Astrocyte of the spinal cord (primary cell): ENCODE data around the gene GRK3.
"Not testable (repeated sequence)": the region's sequence is repeated elsewhere in the genome, so short reads cannot be mapped to it uniquely, and the experiment has no call there.

Source experiments
- DNase-seq: peaks from one replicate; pipeline ENCODE4 v3.0.0; 2011; ENCODE audit warnings: low read depth, low spot score
- H3K4me3 ChIP-seq: 2 replicates; pipeline ENCODE4 v1.5.1; 2011; ENCODE audit warnings: low read depth, mild to moderate bottlenecking, low read length, moderate library complexity
- in situ Hi-C: cut with HindIII; loops from 2 replicates; pipeline ENCODE4 v1.10.0; 2017; ENCODE audit warnings: low sequenced_read_pairs
- TF ChIP-seq, protein P1 (sequence below): IDR thresholded peaks from 2 replicates; pipeline ENCODE4 v1.5.1; 2012; ENCODE audit warnings: low read depth, mild to moderate bottlenecking, low read length, inconsistent platforms

The GRK3 gene

DNA sequence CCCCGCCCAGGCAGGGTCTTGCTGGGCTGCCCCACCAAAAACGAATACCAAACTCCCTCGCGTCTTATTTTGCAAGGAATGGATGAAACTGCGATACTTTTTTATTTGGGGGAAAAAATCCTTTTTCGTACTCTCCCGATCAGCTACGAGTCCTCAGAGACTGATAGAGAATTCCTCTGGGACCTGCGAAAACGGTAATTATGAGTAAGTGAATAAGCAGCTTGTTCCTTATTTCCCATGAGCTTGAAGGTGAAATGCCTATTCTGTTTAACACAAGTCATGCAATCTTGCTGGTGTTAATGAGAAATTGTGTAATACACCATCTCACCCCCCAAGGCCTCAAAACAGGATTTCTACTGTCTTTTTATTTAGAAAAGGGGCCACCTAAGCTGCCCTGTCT lies 5.5 kb downstream of the GRK3 start:
- DNase-seq: no peak
- H3K4me3 ChIP-seq: no peak overlapping the region
- TF ChIP-seq, protein P1, sequence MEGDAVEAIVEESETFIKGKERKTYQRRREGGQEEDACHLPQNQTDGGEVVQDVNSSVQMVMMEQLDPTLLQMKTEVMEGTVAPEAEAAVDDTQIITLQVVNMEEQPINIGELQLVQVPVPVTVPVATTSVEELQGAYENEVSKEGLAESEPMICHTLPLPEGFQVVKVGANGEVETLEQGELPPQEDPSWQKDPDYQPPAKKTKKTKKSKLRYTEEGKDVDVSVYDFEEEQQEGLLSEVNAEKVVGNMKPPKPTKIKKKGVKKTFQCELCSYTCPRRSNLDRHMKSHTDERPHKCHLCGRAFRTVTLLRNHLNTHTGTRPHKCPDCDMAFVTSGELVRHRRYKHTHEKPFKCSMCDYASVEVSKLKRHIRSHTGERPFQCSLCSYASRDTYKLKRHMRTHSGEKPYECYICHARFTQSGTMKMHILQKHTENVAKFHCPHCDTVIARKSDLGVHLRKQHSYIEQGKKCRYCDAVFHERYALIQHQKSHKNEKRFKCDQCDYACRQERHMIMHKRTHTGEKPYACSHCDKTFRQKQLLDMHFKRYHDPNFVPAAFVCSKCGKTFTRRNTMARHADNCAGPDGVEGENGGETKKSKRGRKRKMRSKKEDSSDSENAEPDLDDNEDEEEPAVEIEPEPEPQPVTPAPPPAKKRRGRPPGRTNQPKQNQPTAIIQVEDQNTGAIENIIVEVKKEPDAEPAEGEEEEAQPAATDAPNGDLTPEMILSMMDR: no peak
- in situ Hi-C loops: no loop called here

DNA sequence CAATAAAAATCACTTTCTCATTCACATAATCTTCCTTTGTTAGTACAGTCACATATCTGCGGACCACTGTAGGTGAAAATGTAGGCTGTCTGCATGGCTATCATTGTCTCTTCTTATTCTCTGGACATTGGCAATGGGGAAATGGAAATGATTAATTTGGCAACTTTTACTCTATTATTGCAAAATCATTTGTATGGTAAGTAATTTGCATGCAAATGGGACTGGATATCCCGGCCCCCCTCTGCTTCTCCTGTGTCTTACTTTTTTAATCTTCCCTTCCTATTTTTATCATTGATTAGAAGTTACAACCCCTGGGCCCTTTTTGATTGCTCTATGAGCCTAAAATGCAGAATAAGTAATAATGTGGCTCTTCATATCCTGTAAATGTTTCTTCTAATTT lies 6.0 kb downstream of the GRK3 start:
- no peak for DNase-seq
- in situ Hi-C loops: no loop called here
- TF ChIP-seq, protein P1: no peak
- H3K4me3 ChIP-seq: no peak overlapping the region

- in situ Hi-C loops, H3K4me3 ChIP-seq, DNase-seq: not testable (repeated sequence)
Measured at GRCh38 chr22:25571969-25572707, 7.7 kb downstream of the GRK3 start.

DNA sequence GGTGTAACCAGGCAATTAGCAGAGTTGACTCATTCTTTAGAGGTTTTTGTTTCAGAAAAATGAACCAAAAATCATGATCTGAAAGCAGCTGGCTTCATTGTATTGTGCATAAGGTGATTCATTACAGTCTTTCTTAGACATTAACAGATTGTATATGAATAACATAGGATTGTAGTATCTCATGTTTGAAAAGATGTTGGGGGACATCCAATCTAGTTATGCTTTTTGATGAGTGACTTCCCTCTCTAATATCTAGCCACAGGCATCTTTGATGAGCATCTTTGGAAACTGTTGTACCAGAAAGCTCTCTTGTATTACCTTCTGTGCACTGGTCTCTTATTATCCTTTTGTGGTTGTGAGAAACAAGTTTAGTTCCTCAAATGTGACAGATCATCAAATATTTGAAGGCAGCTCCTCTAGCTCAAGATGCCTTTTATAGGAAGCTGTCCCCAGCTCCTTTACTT lies 8.3 kb downstream of the GRK3 start:
- in situ Hi-C loops: no loop called here
- TF ChIP-seq, protein P1: no peak
- no peak overlapping the region for H3K4me3 ChIP-seq
- no peak for DNase-seq

- in situ Hi-C loops: no loop called here
- TF ChIP-seq, protein P1: no peak
- no peak overlapping the region for H3K4me3 ChIP-seq
- DNase-seq: no peak
Measured at GRCh38 chr22:25573841-25574240, 9.4 kb downstream of the GRK3 start.

- no peak for DNase-seq
- TF ChIP-seq, protein P1: no peak
- in situ Hi-C loops: no loop called here
- H3K4me3 ChIP-seq: no peak overlapping the region
Measured at GRCh38 chr22:25574736-25575135, 10.3 kb downstream of the GRK3 start.

DNA sequence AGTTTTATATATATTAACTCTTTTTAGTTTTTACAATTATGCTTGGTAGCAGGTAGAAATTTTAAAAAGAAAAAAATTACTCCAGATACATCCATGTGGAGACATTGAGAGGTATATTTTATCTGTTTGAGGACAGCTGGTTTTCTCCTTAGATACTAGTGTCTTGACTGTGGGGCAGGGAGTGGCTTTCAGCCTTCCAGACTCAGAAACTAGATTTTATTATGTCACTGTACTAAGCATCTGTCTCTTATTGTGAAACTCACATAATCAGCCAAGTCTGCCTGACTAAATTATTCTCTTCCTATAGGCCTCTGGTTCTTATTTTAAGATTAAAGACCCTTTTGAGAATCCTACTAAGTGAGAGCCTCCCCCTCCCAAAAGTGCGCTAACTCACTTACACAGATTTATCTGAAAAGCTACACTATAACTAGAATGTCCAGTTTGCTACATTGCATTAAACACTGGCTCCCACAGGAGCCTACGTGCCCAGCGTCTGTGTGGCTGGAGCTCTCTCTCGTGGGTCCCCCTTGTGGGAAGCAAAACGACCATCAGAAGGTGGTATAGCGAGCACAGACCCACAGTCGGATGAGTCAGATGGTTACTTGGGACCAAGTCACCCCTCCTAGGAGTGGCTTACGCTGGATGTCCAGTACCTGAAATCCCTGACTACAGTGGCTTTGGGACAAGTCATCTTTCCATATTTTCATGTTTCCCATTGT lies 11.4 kb downstream of the GRK3 start:
- in situ Hi-C loops, DNase-seq, H3K4me3 ChIP-seq: not testable (repeated sequence)

DNA sequence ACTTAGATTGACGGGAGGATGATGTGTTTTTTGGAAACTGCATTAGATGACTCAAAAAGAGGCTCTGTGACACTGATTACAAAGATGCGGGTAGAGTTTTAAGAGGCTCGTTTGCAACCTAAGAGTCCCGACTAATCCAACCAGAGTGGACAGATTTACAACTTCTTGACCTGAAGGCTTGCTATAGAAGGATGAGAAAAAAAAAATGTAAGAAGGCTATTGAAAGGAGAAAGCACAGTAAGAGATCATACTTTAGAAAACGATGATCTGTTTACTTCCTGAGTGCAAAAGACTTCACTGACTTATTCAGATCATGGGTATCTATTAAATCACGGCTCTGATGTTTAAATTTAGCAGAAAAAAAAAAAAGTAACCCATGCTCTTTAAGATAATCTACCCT lies 17.0 kb downstream of the GRK3 start:
- H3K4me3 ChIP-seq, in situ Hi-C loops, DNase-seq: not testable (repeated sequence)
